ENCODE data around the gene CACNA2D4. TPM values are rescaled to one million over a fixed set of nuclear protein-coding genes. Genes with fewer than 3 reads are reported as not detected.
"Not testable (repeated sequence)": the region's sequence is repeated elsewhere in the genome, so short reads cannot be mapped to it uniquely, and the experiment has no call there.

Gene CACNA2D4
- total and polyA plus RNA-seq, 2 donors (not counting 1 experiment from before 2014, with no cell fraction given) = 0.68 to 0.99 TPM

DNA sequence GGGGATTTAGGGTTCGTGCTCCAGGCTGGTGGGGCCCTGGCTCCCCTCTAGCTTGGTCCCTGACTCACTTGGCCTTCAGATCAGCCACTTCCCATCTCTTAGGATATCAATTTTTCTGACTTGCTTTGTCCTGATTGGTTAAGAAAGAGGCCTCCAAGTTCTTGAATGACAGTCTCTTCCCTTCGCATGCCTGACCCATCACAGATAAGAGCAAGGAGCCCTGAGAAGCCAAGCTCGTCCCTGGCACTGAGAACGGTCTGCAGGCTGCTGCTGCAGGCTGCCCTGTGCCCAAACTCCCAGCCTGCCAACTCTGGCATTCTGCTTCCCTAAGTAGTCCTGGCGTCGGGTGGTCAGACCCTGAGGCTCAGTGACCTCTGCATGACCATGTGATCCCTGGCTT, 98.9 kb downstream of the CACNA2D4 start:
- no peak for TF ChIP-seq EZH2 (IDR thresholded peaks at IDR 0.05; ENCODE audit: low read length, missing control alignments)
- TF ChIP-seq, protein P1, sequence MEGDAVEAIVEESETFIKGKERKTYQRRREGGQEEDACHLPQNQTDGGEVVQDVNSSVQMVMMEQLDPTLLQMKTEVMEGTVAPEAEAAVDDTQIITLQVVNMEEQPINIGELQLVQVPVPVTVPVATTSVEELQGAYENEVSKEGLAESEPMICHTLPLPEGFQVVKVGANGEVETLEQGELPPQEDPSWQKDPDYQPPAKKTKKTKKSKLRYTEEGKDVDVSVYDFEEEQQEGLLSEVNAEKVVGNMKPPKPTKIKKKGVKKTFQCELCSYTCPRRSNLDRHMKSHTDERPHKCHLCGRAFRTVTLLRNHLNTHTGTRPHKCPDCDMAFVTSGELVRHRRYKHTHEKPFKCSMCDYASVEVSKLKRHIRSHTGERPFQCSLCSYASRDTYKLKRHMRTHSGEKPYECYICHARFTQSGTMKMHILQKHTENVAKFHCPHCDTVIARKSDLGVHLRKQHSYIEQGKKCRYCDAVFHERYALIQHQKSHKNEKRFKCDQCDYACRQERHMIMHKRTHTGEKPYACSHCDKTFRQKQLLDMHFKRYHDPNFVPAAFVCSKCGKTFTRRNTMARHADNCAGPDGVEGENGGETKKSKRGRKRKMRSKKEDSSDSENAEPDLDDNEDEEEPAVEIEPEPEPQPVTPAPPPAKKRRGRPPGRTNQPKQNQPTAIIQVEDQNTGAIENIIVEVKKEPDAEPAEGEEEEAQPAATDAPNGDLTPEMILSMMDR (conservative IDR thresholded peaks at IDR 0.05 in 1 of 2, IDR thresholded peaks at IDR 0.05 in 1 of 2; ENCODE audit: low read depth in 1 of 2, low read length in 2 of 2) = no peak
- Histone ChIP-seq H3K36me3 (ENCODE audit: control insufficient read depth, insufficient read depth, low read length) (no peaks in the 10 kb centered on the region), H3K79me2 (ENCODE audit: control insufficient read depth, insufficient read depth, low read length) (no peaks in the 10 kb centered on the region), H3K9me3 (ENCODE audit: control insufficient read depth, insufficient read depth, low read depth, low read length) (no peaks in the 10 kb centered on the region), H3K4me3 (replicated peaks in 1 of 4; ENCODE audit: control extremely low read depth in 1 of 4, insufficient read depth in 1 of 4, low read depth in 3 of 4, low read length in 4 of 4) (no peak overlapping the region), H3K4me2 (ENCODE audit: extremely low read depth, insufficient read depth, low read length) (no peak overlapping the region), H3K9ac (ENCODE audit: insufficient read depth, low read length) (no peak overlapping the region), H4K20me1 (ENCODE audit: control insufficient read depth, extremely low read depth, insufficient read depth, low read length) (no peaks in the 10 kb centered on the region), H3K27ac (ENCODE audit: insufficient read depth, low read length) (no peak overlapping the region), H3K27me3 (ENCODE audit: control insufficient read depth, insufficient read depth, low read length) (peaks cover 61% of the 10 kb centered on the region), H3K4me1 (ENCODE audit: control insufficient read depth, extremely low read depth, insufficient read depth, low read length) (no peaks in the 10 kb centered on the region), H2AFZ (ENCODE audit: low read length) (no peak overlapping the region)
- no peak for DNase-seq (ENCODE audit: low read depth in 2 of 2)

DNA sequence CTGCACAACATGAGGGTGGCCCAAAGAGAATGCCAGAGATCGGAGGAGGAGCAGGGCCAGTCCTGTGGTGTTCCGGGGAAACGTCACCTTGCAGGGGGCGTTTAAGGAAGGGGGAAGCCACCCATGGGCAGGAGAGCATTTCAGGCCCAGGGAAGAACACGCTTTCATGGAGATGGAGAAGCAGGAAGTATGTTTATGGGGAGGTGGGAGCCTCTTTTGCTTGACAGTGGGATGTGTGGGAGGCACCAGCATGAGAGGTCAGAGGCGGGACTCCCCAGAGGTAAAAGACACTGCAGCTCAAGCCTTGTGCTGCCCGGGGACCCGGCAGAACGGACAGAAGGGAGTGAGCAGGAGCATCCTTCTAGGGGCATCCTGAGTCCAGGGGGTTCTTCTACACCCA, 99.4 kb downstream of the CACNA2D4 start:
- Histone ChIP-seq H3K79me2 (ENCODE audit: control insufficient read depth, insufficient read depth, low read length) (no peaks in the 10 kb centered on the region), H3K27ac (ENCODE audit: insufficient read depth, low read length) (no peak overlapping the region), H3K36me3 (ENCODE audit: control insufficient read depth, insufficient read depth, low read length) (no peaks in the 10 kb centered on the region), H3K9ac (ENCODE audit: insufficient read depth, low read length) (no peak overlapping the region), H2AFZ (ENCODE audit: low read length) (no peak overlapping the region), H4K20me1 (ENCODE audit: control insufficient read depth, extremely low read depth, insufficient read depth, low read length) (no peaks in the 10 kb centered on the region), H3K4me2 (ENCODE audit: extremely low read depth, insufficient read depth, low read length) (no peak overlapping the region), H3K9me3 (ENCODE audit: control insufficient read depth, insufficient read depth, low read depth, low read length) (no peaks in the 10 kb centered on the region), H3K4me3 (replicated peaks in 1 of 4; ENCODE audit: control extremely low read depth in 1 of 4, insufficient read depth in 1 of 4, low read depth in 3 of 4, low read length in 4 of 4) (no peak overlapping the region), H3K4me1 (ENCODE audit: control insufficient read depth, extremely low read depth, insufficient read depth, low read length) (no peaks in the 10 kb centered on the region), H3K27me3 (ENCODE audit: control insufficient read depth, insufficient read depth, low read length) (peaks cover 60% of the 10 kb centered on the region)
- DNase-seq (ENCODE audit: low read depth in 2 of 2) = no peak
- no peak for TF ChIP-seq EZH2 (IDR thresholded peaks at IDR 0.05; ENCODE audit: low read length, missing control alignments)
- TF ChIP-seq, protein P1 (conservative IDR thresholded peaks at IDR 0.05 in 1 of 2, IDR thresholded peaks at IDR 0.05 in 1 of 2; ENCODE audit: low read depth in 1 of 2, low read length in 2 of 2) = no peak

DNA sequence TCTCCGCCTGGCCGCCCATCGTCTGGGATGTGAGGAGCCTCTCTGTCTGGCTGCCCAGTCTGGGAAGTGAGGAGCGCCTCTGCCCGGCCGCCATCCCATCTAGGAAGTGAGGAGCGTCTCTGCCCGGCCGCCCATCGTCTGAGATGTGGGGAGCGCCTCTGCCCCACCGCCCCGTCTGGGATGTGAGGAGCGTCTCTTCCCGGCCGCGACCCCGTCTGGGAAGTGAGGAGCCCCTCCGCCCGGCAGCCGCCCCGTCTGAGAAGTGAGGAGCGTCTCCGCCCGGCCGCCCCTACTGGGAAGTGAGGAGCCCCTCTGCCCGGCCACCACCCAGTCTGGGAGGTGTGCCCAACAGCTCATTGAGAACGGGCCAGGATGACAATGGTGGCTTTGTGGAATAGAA, 100.5 kb downstream of the CACNA2D4 start:
- peaks cover 51% of the 10 kb centered on the region for H3K27me3 ChIP-seq (ENCODE audit: control insufficient read depth, insufficient read depth, low read length)
- not testable (repeated sequence) for H3K9me3 ChIP-seq (ENCODE audit: control insufficient read depth, insufficient read depth, low read depth, low read length); H3K4me3 ChIP-seq (replicated peaks in 1 of 4; ENCODE audit: control extremely low read depth in 1 of 4, insufficient read depth in 1 of 4, low read depth in 3 of 4, low read length in 4 of 4); H4K20me1 ChIP-seq (ENCODE audit: control insufficient read depth, extremely low read depth, insufficient read depth, low read length); H3K4me1 ChIP-seq (ENCODE audit: control insufficient read depth, extremely low read depth, insufficient read depth, low read length); H3K36me3 ChIP-seq (ENCODE audit: control insufficient read depth, insufficient read depth, low read length); DNase-seq (ENCODE audit: low read depth in 2 of 2); H2AFZ ChIP-seq (ENCODE audit: low read length); H3K4me2 ChIP-seq (ENCODE audit: extremely low read depth, insufficient read depth, low read length); H3K79me2 ChIP-seq (ENCODE audit: control insufficient read depth, insufficient read depth, low read length); H3K27ac ChIP-seq (ENCODE audit: insufficient read depth, low read length); H3K9ac ChIP-seq (ENCODE audit: insufficient read depth, low read length)
